Measurements from ENCODE around the gene ADAM12. TPM values are rescaled to one million over a fixed set of nuclear protein-coding genes. Genes with fewer than 3 reads are reported as not detected.

Gene ADAM12
- total RNA-seq, 1 donor from 2014 or later: 82.4 TPM

- DNase-seq (ENCODE audit: low read depth, low spot score): no peak
- Mint-ChIP-seq H3K27ac (ENCODE audit: unreplicated experiment) (peak overlapping the region; percentile 9), H3K36me3 (ENCODE audit: low read depth) (peaks cover 9% of the 10 kb centered on the region)
Measured at GRCh38 chr10:126160971-126161630, 227.2 kb downstream of the ADAM12 start.

GRCh38 chr10:126160571-126160970, 227.7 kb downstream of the ADAM12 start:
- Mint-ChIP-seq H3K36me3 (ENCODE audit: low read depth) (peaks cover 10% of the 10 kb centered on the region), H3K9me3 (no peaks in the 10 kb centered on the region), H3K27ac (ENCODE audit: unreplicated experiment) (peak overlapping the region; percentile 30), H3K4me1 (peaks cover 77% of the 10 kb centered on the region), H3K27me3 (ENCODE audit: low read depth) (no peaks in the 10 kb centered on the region), H3K4me3 (no peak overlapping the region)
- no peak for DNase-seq (ENCODE audit: low read depth, low spot score)
- TF ChIP-seq CTCF (conservative IDR thresholded peaks at IDR 0.05): no peak

More at GRCh38 chr10:126160971-126161630, 227.2 kb downstream of the ADAM12 start:
- TF ChIP-seq CTCF (conservative IDR thresholded peaks at IDR 0.05): peak; percentile 61
- Mint-ChIP-seq H3K4me3 (peak overlapping the region; percentile 54), H3K4me1 (peaks cover 72% of the 10 kb centered on the region), H3K27me3 (ENCODE audit: low read depth) (no peaks in the 10 kb centered on the region), H3K9me3 (no peaks in the 10 kb centered on the region)

GRCh38 chr10:126158133-126158892, 230.0 kb downstream of the ADAM12 start:
- no peaks in the 10 kb centered on the region for H3K27me3 Mint-ChIP-seq (ENCODE audit: low read depth)
- no peak for TF ChIP-seq CTCF (conservative IDR thresholded peaks at IDR 0.05)
- no peak for DNase-seq (ENCODE audit: low read depth, low spot score)
- H3K4me3 Mint-ChIP-seq: no peak overlapping the region
- H3K9me3 Mint-ChIP-seq: no peaks in the 10 kb centered on the region
- H3K36me3 Mint-ChIP-seq (ENCODE audit: low read depth): peaks cover 25% of the 10 kb centered on the region
- peak overlapping the region; percentile 47 for H3K27ac Mint-ChIP-seq (ENCODE audit: unreplicated experiment)
- peaks cover 80% of the 10 kb centered on the region for H3K4me1 Mint-ChIP-seq

- Mint-ChIP-seq H3K36me3 (ENCODE audit: low read depth) (peaks cover 27% of the 10 kb centered on the region), H3K9me3 (no peaks in the 10 kb centered on the region), H3K27ac (ENCODE audit: unreplicated experiment) (peak overlapping the region; percentile 70), H3K4me1 (peaks cover 75% of the 10 kb centered on the region), H3K4me3 (peak overlapping the region; percentile 14), H3K27me3 (ENCODE audit: low read depth) (no peaks in the 10 kb centered on the region)
- no peak for TF ChIP-seq CTCF (conservative IDR thresholded peaks at IDR 0.05)
- no peak for DNase-seq (ENCODE audit: low read depth, low spot score)
Measured at GRCh38 chr10:126157189-126157588, 231.1 kb downstream of the ADAM12 start.

DNA sequence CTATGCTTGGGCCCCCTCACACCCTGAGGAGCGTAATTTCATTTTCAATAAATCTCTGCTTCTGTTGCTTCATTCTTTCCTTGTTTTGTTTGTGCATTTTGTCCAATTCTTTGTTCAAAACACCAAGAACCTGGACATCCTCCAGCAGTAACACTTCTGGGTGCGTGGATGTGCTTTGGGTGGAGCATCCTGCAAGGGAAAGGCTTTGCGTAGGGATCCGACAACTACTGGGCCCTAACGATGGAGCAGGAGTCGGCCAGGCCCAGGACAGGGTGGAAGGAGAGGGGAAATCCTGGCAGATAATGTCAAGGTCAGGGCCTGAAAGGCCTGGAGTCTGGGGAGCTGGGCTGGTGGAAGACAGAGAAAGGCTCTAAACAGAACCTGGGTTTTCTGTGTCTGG, 231.8 kb downstream of the ADAM12 start:
- TF ChIP-seq CTCF (conservative IDR thresholded peaks at IDR 0.05): no peak
- H3K27ac Mint-ChIP-seq (ENCODE audit: unreplicated experiment): peak overlapping the region; percentile 70
- DNase-seq (ENCODE audit: low read depth, low spot score): no peak
- peaks cover 24% of the 10 kb centered on the region for H3K36me3 Mint-ChIP-seq (ENCODE audit: low read depth)
- no peaks in the 10 kb centered on the region for H3K9me3 Mint-ChIP-seq
- no peaks in the 10 kb centered on the region for H3K27me3 Mint-ChIP-seq (ENCODE audit: low read depth)
- peak overlapping the region; percentile 38 for H3K4me3 Mint-ChIP-seq
- H3K4me1 Mint-ChIP-seq: peaks cover 68% of the 10 kb centered on the region

Measured in neural crest cell (in vitro differentiated cells).